SK-N-SH (cell line): ENCODE data around the gene TPST2. TPM values are rescaled to one million over a fixed set of nuclear protein-coding genes. Genes with fewer than 3 reads are reported as not detected.

Source experiments
- CTCF ChIA-PET: fragments of 300-600, 350-600 bp; formaldehyde crosslinking; extraction: SDS; loops from one replicate; lab custom pipeline; 2021; lab: Yijun Ruan, JAX
- POLR2A ChIA-PET: fragments of 350-600 bp; sonication (Branson Sonifier 250); formaldehyde crosslinking; extraction: SDS; loops from one replicate; lab custom pipeline; 2020; ENCODE audit warnings: antibody characterized with exemption, inconsistent platforms; lab: Yijun Ruan, JAX
- DNase-seq: peaks from one replicate; pipeline ENCODE4 v3.0.0; 2012
- H2AFZ ChIP-seq: fragments of 200-600 bp; sonication (generic); 2 replicates; pipeline ENCODE4 v1.8.1; 2016; ENCODE audit warnings: antibody characterized with exemption, mild to moderate bottlenecking, low read depth
- H3F3A ChIP-seq: fragments of 200-600 bp; sonication (generic); replicated peaks from 2 replicates; pipeline ENCODE3; 2016; ENCODE audit warnings: antibody characterized with exemption, mild to moderate bottlenecking; ENCODE audit not compliant: insufficient read depth
- H3K27ac ChIP-seq, 2 experiments: fragments of 200-500 bp in 1 of 2; fragments of 200-600 bp in 1 of 2; sonication (Bioruptor generic) in 1 of 2; sonication (generic), shearing (Covaris generic) in 1 of 2; 2 replicates each; pipeline versions ENCODE4 v1.5.1 to v1.6.1; 2014 to 2016; ENCODE audit warnings: low read depth in 2 of 2, inconsistent platforms in 1 of 2, low read length in 1 of 2, mild to moderate bottlenecking in 1 of 2, mixed read lengths in 1 of 2
- H3K27me3 ChIP-seq: fragments of 200-600 bp; sonication (generic), shearing (Covaris generic); 2 replicates; pipeline ENCODE4 v1.6.1; 2016; ENCODE audit warnings: mixed run types; ENCODE audit not compliant: insufficient read depth
- H3K36me3 ChIP-seq, 2 experiments: fragments of 200-500 bp in 1 of 2; fragments of 200-600 bp in 1 of 2; sonication (Bioruptor generic) in 1 of 2; sonication (generic) in 1 of 2; replicated peaks in 1 of 2; 2 replicates each; pipeline versions ENCODE3 to v1.5.1; 2014 to 2016; ENCODE audit warnings: low read length in 1 of 2, mild to moderate bottlenecking in 1 of 2; ENCODE audit not compliant: insufficient read depth in 2 of 2, control insufficient read depth in 1 of 2
- H3K4me1 ChIP-seq, 2 experiments: fragments of 200-500 bp in 1 of 2; fragments of 200-600 bp in 1 of 2; sonication (Bioruptor generic) in 1 of 2; sonication (generic), shearing (Covaris generic) in 1 of 2; 2 replicates each; pipeline versions ENCODE4 v1.5.1 to v1.6.1; 2014 to 2016; ENCODE audit warnings: low read depth in 1 of 2, low read length in 1 of 2, mixed run types in 1 of 2; ENCODE audit not compliant: insufficient read depth in 2 of 2, control insufficient read depth in 1 of 2
- H3K4me2 ChIP-seq: fragments of 200-600 bp; sonication (generic), shearing (Covaris generic); 2 replicates; pipeline ENCODE4 v1.6.1; 2017; ENCODE audit warnings: mixed run types
- H3K4me3 ChIP-seq, 2 experiments: fragments of 200-500 bp in 1 of 2; fragments of 200-600 bp in 1 of 2; sonication (Bioruptor generic) in 1 of 2; sonication (generic), shearing (Covaris generic) in 1 of 2; 2 replicates each; pipeline versions ENCODE4 v1.5.1 to v1.8.1; 2014 to 2016; ENCODE audit warnings: low read depth in 2 of 2, inconsistent platforms in 1 of 2, low read length in 1 of 2, mild to moderate bottlenecking in 1 of 2, mixed read lengths in 1 of 2, moderate library complexity in 1 of 2
- H3K79me2 ChIP-seq: fragments of 200-600 bp; sonication (generic); 2 replicates; pipeline ENCODE4 v1.8.1; 2017; ENCODE audit warnings: mild to moderate bottlenecking; ENCODE audit not compliant: insufficient read depth
- H3K9ac ChIP-seq: fragments of 200-600 bp; sonication (generic); 2 replicates; pipeline ENCODE4 v1.6.1; 2017; ENCODE audit warnings: mixed run types
- H3K9me2 ChIP-seq: fragments of 200-600 bp; sonication (generic); 2 replicates; pipeline ENCODE4 v1.6.1; 2017; ENCODE audit warnings: mixed run types
- H3K9me3 ChIP-seq: fragments of 200-600 bp; sonication (generic); 2 replicates; pipeline ENCODE4 v1.6.1; 2017; ENCODE audit warnings: mixed run types, mild to moderate bottlenecking, moderate library complexity
- H4K20me1 ChIP-seq: fragments of 200-600 bp; sonication (generic); 2 replicates; pipeline ENCODE4 v1.6.1; 2017; ENCODE audit warnings: mild to moderate bottlenecking, mixed run types; ENCODE audit not compliant: insufficient read depth
- FOXM1 ChIP-seq: IDR thresholded peaks from 2 replicates; pipeline ENCODE4 v1.4.0; 2012; ENCODE audit warnings: low read depth, mild to moderate bottlenecking
- IRF3 ChIP-seq: fragments of 150-350 bp; IDR thresholded peaks from 2 replicates; pipeline ENCODE4 v1.6.1; 2016; ENCODE audit warnings: mild to moderate bottlenecking, low read depth, low read length
- JUND ChIP-seq: IDR thresholded peaks from 2 replicates; pipeline ENCODE4 v1.4.0; 2012
- MEF2A ChIP-seq: IDR thresholded peaks from 2 replicates; pipeline ENCODE4 v1.4.0; 2012; ENCODE audit warnings: low read depth, borderline replicate concordance
- MXI1 ChIP-seq: IDR thresholded peaks from 2 replicates; pipeline ENCODE4 v1.6.1; 2012; ENCODE audit warnings: mild to moderate bottlenecking, low read depth, low read length, improper control_type of control experiment
- NRF1 ChIP-seq: IDR thresholded peaks from 2 replicates; pipeline ENCODE4 v1.6.1; 2012; ENCODE audit warnings: low read depth, mild to moderate bottlenecking, low read length
- POLR2AphosphoS5 ChIP-seq: IDR thresholded peaks from 2 replicates; pipeline ENCODE4 v1.6.1; 2012; ENCODE audit warnings: low read depth, low read length
- RCOR1 ChIP-seq: fragments of 150-350 bp; IDR thresholded peaks from 2 replicates; pipeline ENCODE4 v1.6.1; 2017; ENCODE audit warnings: antibody characterized with exemption, low read length
- RFX5 ChIP-seq: IDR thresholded peaks from 2 replicates; pipeline ENCODE4 v1.6.1; 2012; ENCODE audit warnings: mild to moderate bottlenecking, improper control_type of control experiment, low read length
- RXRA ChIP-seq: IDR thresholded peaks from 2 replicates; pipeline ENCODE4 v1.4.0; 2012; ENCODE audit warnings: low read depth, mild to moderate bottlenecking, borderline replicate concordance
- SMC3 ChIP-seq: IDR thresholded peaks from 2 replicates; pipeline ENCODE4 v1.6.1; 2012; ENCODE audit warnings: low read depth, low read length, improper control_type of control experiment
- TCF12 ChIP-seq: IDR thresholded peaks from 2 replicates; pipeline ENCODE4 v1.4.0; 2012
- USF1 ChIP-seq: IDR thresholded peaks from 2 replicates; pipeline ENCODE4 v1.4.0; 2012; ENCODE audit warnings: low read depth, borderline replicate concordance
- YY1 ChIP-seq: IDR thresholded peaks from 2 replicates; pipeline ENCODE4 v1.4.0; 2012; ENCODE audit warnings: low read depth, mild to moderate bottlenecking
- ZBTB33 ChIP-seq: IDR thresholded peaks from 2 replicates; pipeline ENCODE4 v1.4.0; 2012; ENCODE audit warnings: low read depth, borderline replicate concordance
- WGBS: methylation state at CpG from one replicate; pipeline ENCODE4 v1.1.6; 2017; ENCODE audit warnings: low lambda C conversion rate; 5-methylcytosine and 5-hydroxymethylcytosine counted together
- polyA plus RNA-seq, 3 experiments: library from polyadenylated mRNA; depleted of rRNA; stranded (reverse); fragments of >200 nt; gene quantifications; 2 replicates each; pipeline ENCODE4 v1.2.3, GENCODE V29; 2012
- TF ChIP-seq, protein P1 (sequence below): IDR thresholded peaks from 2 replicates; pipeline ENCODE4 v1.4.0; 2012; ENCODE audit warnings: low read depth

Gene TPST2
- polyA plus RNA-seq, 1 of the 3 experiments (the other 2 are of a cell fraction), result 58.4 TPM

DNA sequence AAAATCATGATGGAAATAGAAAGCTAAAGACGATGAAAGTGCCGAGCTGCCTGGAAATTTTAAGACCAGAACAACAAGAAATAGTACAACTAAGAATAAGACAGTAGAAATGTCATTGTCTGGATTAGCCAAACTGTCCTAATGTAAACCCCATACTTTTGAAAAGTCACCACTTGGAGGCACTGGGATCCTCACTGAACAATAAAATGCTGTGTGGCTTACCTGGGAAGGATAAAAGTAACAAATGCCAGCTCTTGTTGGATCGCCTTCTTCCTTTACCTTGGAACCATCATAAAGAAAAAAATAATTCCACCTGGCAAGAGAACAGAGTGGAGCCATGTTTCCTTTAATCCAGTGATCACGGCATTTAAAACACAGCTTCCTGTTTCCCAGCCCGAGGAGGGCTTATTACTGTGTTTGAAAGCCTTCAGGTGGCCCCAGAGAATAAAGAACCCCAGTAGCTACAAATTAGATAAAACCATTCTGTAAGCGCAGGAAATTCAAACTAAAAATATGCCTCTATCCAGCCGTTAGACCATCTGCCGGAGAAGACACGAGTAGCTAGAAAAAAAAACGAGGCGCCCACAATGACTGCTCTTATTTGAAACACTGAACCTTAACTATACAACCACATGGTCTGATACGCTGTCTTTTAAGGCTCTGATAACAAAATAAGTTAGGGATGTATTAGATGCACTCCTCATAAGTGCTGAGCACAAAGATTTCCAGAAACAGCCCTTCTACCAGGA lies 110.7 kb downstream of the TPST2 start:
- Histone ChIP-seq H3K9me2 (no peaks in the 10 kb centered on the region), H3F3A (no peaks in the 10 kb centered on the region), H3K79me2 (peaks cover 59% of the 10 kb centered on the region), H3K27me3 (no peaks in the 10 kb centered on the region), H3K27ac (no peak overlapping the region), H3K4me2 (peak overlapping the region; percentile 50; the same call in 1 of the 2 replicates), H4K20me1 (no peaks in the 10 kb centered on the region), H3K4me3 (0 out of 4 replicates have a peak overlapping the region, but pooled peaks of 1 of the 2 experiments have one; percentile 14), H3K4me1 (peaks cover 4 to 17% of the 10 kb centered on the region in 2 experiments; a peak in 3 of 4 replicates), H3K36me3 (peaks cover 13 to 21% of the 10 kb centered on the region in 2 experiments), H3K9me3 (no peaks in the 10 kb centered on the region), H3K9ac (0 out of 2 replicates have a peak overlapping the region, but pooled peaks have one; percentile 12), H2AFZ (no peak overlapping the region)
- ChIA-PET POLR2A (interaction anchor here (0.6 kb wide), 2 partner anchors 13 to 74 kb away, joined by 3 to 5 read pairs; no protein-coding TSS in a partner anchor), CTCF (interaction anchor here (0.9 to 2.1 kb wide), 7 partner anchors 18 to 186 kb away, joined by 3 to 17 read pairs (median 5); no protein-coding TSS in a partner anchor)
- no peak for DNase-seq
- 75% methylated on average over 12 of the region's 12 CpGs for WGBS
- TF ChIP-seq RFX5, result no peak
- no peak for TF ChIP-seq JUND
- TF ChIP-seq ZBTB33, result no peak
- no peak for TF ChIP-seq MEF2A
- no peak for TF ChIP-seq YY1
- no peak for TF ChIP-seq MXI1
- TF ChIP-seq FOXM1, result no peak
- TF ChIP-seq NRF1, result no peak
- no peak for TF ChIP-seq USF1
- no peak for TF ChIP-seq RCOR1
- TF ChIP-seq, protein P1, sequence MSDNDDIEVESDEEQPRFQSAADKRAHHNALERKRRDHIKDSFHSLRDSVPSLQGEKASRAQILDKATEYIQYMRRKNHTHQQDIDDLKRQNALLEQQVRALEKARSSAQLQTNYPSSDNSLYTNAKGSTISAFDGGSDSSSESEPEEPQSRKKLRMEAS, result no peak
- TF ChIP-seq POLR2AphosphoS5, result no peak
- TF ChIP-seq SMC3, result no peak
- no peak for TF ChIP-seq RXRA
- no peak for TF ChIP-seq IRF3
- no peak for TF ChIP-seq TCF12
